IMR-90 (cell line): ENCODE results near the gene ARMH4. TPM values are rescaled to one million over a fixed set of nuclear protein-coding genes. Genes with fewer than 3 reads are reported as not detected.
"Not testable (repeated sequence)": the region's sequence is repeated elsewhere in the genome, so short reads cannot be mapped to it uniquely, and the experiment has no call there.

Experiments
- ATAC-seq: fragments of 200-7000 bp; cut with Tn5 transposase; 2 replicates; pipeline ENCODE4 v1.9.1; 2020; ENCODE audit warnings: low read depth, mild to moderate bottlenecking, moderate library complexity
- BruUV-seq: library from RNA; stranded (reverse); fragments of 400-500 nt; replicated peaks from 2 replicates; lab custom pipeline; 2021; lab: Mats Ljungman, UMichigan
- CTCF ChIA-PET: fragments of 300-600 bp; formaldehyde crosslinking; extraction: SDS; loops from one replicate; lab custom pipeline; 2021; ENCODE audit warnings: antibody characterized with exemption; lab: Yijun Ruan, JAX
- POLR2A ChIA-PET: fragments of 300-600 bp; sonication (Branson Sonifier 250); formaldehyde crosslinking; loops from one replicate; lab custom pipeline; 2022; ENCODE audit warnings: antibody characterized with exemption; ENCODE audit not compliant: unreplicated experiment; lab: Charles Lee
- DNase-seq: peaks from one replicate; pipeline ENCODE4 v3.0.0; 2013
- H2AFZ ChIP-seq: replicated peaks from 2 replicates; pipeline ENCODE3; 2013; ENCODE audit warnings: low read length, mild to moderate bottlenecking; ENCODE audit not compliant: poor library complexity
- H2AK5ac ChIP-seq: 2 replicates; pipeline ENCODE4 v1.6.1; 2013; ENCODE audit warnings: low read depth, low read length, inconsistent platforms
- H2AK9ac ChIP-seq: replicated peaks from 2 replicates; pipeline ENCODE3; 2013; ENCODE audit warnings: mild to moderate bottlenecking, low read depth, low read length, moderate library complexity; ENCODE audit not compliant: poor library complexity
- H2BK120ac ChIP-seq: 2 replicates; pipeline ENCODE4 v1.6.1; 2013; ENCODE audit warnings: low read depth, low read length, inconsistent platforms
- H2BK15ac ChIP-seq: 3 replicates; pipeline ENCODE4 v1.6.1; 2013; ENCODE audit warnings: low read depth, low read length, inconsistent platforms
- H2BK20ac ChIP-seq: 2 replicates; pipeline ENCODE4 v1.6.1; 2013; ENCODE audit warnings: low read depth, mild to moderate bottlenecking, inconsistent platforms, low read length, moderate library complexity
- H2BK5ac ChIP-seq: 2 replicates; pipeline ENCODE4 v1.6.1; 2013; ENCODE audit warnings: mild to moderate bottlenecking, low read depth, low read length, inconsistent platforms; ENCODE audit not compliant: poor library complexity, severe bottlenecking
- H3K14ac ChIP-seq: replicated peaks from 2 replicates; pipeline ENCODE4 v1.6.1; 2013; ENCODE audit warnings: low read depth, low read length, inconsistent platforms
- H3K18ac ChIP-seq: 2 replicates; pipeline ENCODE4 v1.6.1; 2013; ENCODE audit warnings: low read depth, low read length, control low read depth
- H3K23ac ChIP-seq: 2 replicates; pipeline ENCODE4 v1.6.1; 2013; ENCODE audit warnings: low read depth, low read length, inconsistent platforms
- H3K27ac ChIP-seq: 2 replicates; pipeline ENCODE4 v1.5.1; 2013; ENCODE audit warnings: mild to moderate bottlenecking, control low read depth, low read length; ENCODE audit not compliant: insufficient read depth
- H3K27me3 ChIP-seq: 2 replicates; pipeline ENCODE4 v1.6.1; 2013; ENCODE audit warnings: low read length; ENCODE audit not compliant: control insufficient read depth, insufficient read depth
- H3K36me3 ChIP-seq: 2 replicates; pipeline ENCODE4 v1.6.1; 2013; ENCODE audit warnings: low read length, mixed read lengths; ENCODE audit not compliant: control insufficient read depth, insufficient read depth
- H3K4ac ChIP-seq: 2 replicates; pipeline ENCODE4 v1.6.1; 2013; ENCODE audit warnings: low read depth, low read length, inconsistent platforms
- H3K4me1 ChIP-seq: 2 replicates; pipeline ENCODE4 v1.6.1; 2013; ENCODE audit warnings: low read length, mixed read lengths; ENCODE audit not compliant: control insufficient read depth, insufficient read depth
- H3K4me2 ChIP-seq: 2 replicates; pipeline ENCODE4 v1.6.1; 2013; ENCODE audit warnings: low read depth, mild to moderate bottlenecking, control low read depth, low read length, moderate library complexity
- H3K4me3 ChIP-seq: 2 replicates; pipeline ENCODE4 v1.5.1; 2013; ENCODE audit warnings: low read depth, mild to moderate bottlenecking, control low read depth, low read length, moderate library complexity; ENCODE audit not compliant: insufficient read depth
- H3K56ac ChIP-seq: 2 replicates; pipeline ENCODE4 v1.6.1; 2013; ENCODE audit warnings: low read length, inconsistent platforms; ENCODE audit not compliant: insufficient read depth; ENCODE audit errors: extremely low read depth
- H3K79me1 ChIP-seq, 2 experiments: 2 replicates each; pipeline ENCODE4 v1.6.1; 2013; ENCODE audit warnings: low read length in 2 of 2, inconsistent platforms in 1 of 2, low read depth in 1 of 2
- H3K9ac ChIP-seq: 2 replicates; pipeline ENCODE4 v1.6.1; 2013; ENCODE audit warnings: low read depth, low read length, control low read depth
- H3K9me1 ChIP-seq: 2 replicates; pipeline ENCODE4 v1.6.1; 2013; ENCODE audit warnings: low read length, inconsistent platforms; ENCODE audit not compliant: insufficient read depth
- H3K9me3 ChIP-seq: 2 replicates; pipeline ENCODE4 v1.6.1; 2013; ENCODE audit warnings: low read length; ENCODE audit not compliant: control insufficient read depth, insufficient read depth
- H4K20me1 ChIP-seq: 2 replicates; pipeline ENCODE4 v1.6.1; 2013; ENCODE audit warnings: low read length, inconsistent platforms; ENCODE audit not compliant: insufficient read depth
- H4K5ac ChIP-seq: 2 replicates; pipeline ENCODE4 v1.6.1; 2013; ENCODE audit warnings: mild to moderate bottlenecking, low read depth, low read length, control low read depth
- H4K8ac ChIP-seq, 2 experiments: 2 replicates each; pipeline ENCODE4 v1.6.1; 2013; ENCODE audit warnings: low read depth in 2 of 2, low read length in 2 of 2, control low read depth in 1 of 2, inconsistent platforms in 1 of 2
- H4K91ac ChIP-seq: 2 replicates; pipeline ENCODE4 v1.6.1; 2013; ENCODE audit warnings: low read depth, low read length, inconsistent platforms; ENCODE audit not compliant: insufficient read depth
- MAFK ChIP-seq: IDR thresholded peaks from 2 replicates; pipeline ENCODE4 v1.6.1; 2012; ENCODE audit warnings: low read depth, low read length, improper control_type of control experiment
- NFE2L2 ChIP-seq: fragments of 150-350 bp; IDR thresholded peaks from 2 replicates; pipeline ENCODE4 v1.6.1; 2016; ENCODE audit warnings: low read depth, mild to moderate bottlenecking, low read length
- SMC3 ChIP-seq: fragments of 150-350 bp; IDR thresholded peaks from 2 replicates; pipeline ENCODE4 v1.6.1; 2016; ENCODE audit warnings: low read depth, mild to moderate bottlenecking, antibody characterized with exemption, low read length, moderate library complexity
- WGBS, 2 experiments: methylation state at CpG; one replicate each; pipeline versions ENCODE4 v1.1.5 to v1.1.7; 2013; ENCODE audit warnings: missing lambda C conversion rate in 2 of 2; ENCODE audit not compliant: insufficient read length in 1 of 2; ENCODE audit errors: extremely low coverage in 2 of 2; 5-methylcytosine and 5-hydroxymethylcytosine counted together
- dilution Hi-C: fragments of 300-500 bp; cut with HindIII; formaldehyde crosslinking; loops from one replicate; pipeline ENCODE4 v1.14.3; 2018; ENCODE audit warnings: low sequenced_read_pairs; ENCODE audit not compliant: unreplicated experiment
- in situ Hi-C: fragments of 300-500 bp; cut with MboI; formaldehyde crosslinking; loops from 3 replicates; pipeline ENCODE4 v1.14.3; 2019; ENCODE audit warnings: low sequenced_read_pairs, inconsistent platforms, mixed read lengths
- intact Hi-C: fragments of 100-400 bp; cut with micrococcal nuclease; formaldehyde crosslinking; loops from 2 replicates; pipeline ENCODE4 v1.10.0; 2022
- polyA plus RNA-seq, 3 experiments: library from polyadenylated mRNA; depleted of rRNA; stranded (reverse); fragments of >200 nt; gene quantifications; 2 replicates each; pipeline ENCODE4 v1.2.3, GENCODE V29; 2012; ENCODE audit warnings: low replicate concordance in 1 of 3
- total RNA-seq: library from RNA; depleted of rRNA; stranded (reverse); fragments of >200 nt; gene quantifications from 2 replicates; pipeline ENCODE4 v1.2.3, GENCODE V29; 2012

Gene ARMH4
- total and polyA plus RNA-seq, 2 of the 4 experiments (the other 2 are of a cell fraction), result 4.6 to 5.6 TPM

- H4K8ac ChIP-seq, result no peak overlapping the region
- no peak overlapping the region for H3K27ac ChIP-seq
- H3K14ac ChIP-seq, result no peak overlapping the region
- ATAC-seq, result no peak
- 0 out of 2 replicates have a peak, but pooled peaks cover 2% of the 10 kb centered on the region for H3K9me1 ChIP-seq
- no peaks in the 10 kb centered on the region for H3K27me3 ChIP-seq
- no peaks in the 10 kb centered on the region for H3K36me3 ChIP-seq
- H2BK5ac ChIP-seq, result no peak overlapping the region
- H3K9me3 ChIP-seq, result peaks cover 3% of the 10 kb centered on the region
- no peak overlapping the region for H3K4ac ChIP-seq
- in situ Hi-C loops (no loop called here), dilution Hi-C loops (no loop called here), intact Hi-C loops (no loop called here)
- POLR2A ChIA-PET, result no interaction called here
- H3K4me2 ChIP-seq, result no peak overlapping the region
- no peak overlapping the region for H2BK15ac ChIP-seq
- no peak overlapping the region for H2BK120ac ChIP-seq
- no peak overlapping the region for H3K4me3 ChIP-seq
- H4K5ac ChIP-seq, result no peak overlapping the region
- H2BK20ac ChIP-seq, result no peak overlapping the region
- H4K91ac ChIP-seq, result no peak overlapping the region
- H3K79me1 ChIP-seq, result no peaks in the 10 kb centered on the region
- no peak overlapping the region for H3K18ac ChIP-seq
- no peak overlapping the region for H3K9ac ChIP-seq
- no peak overlapping the region for H2AFZ ChIP-seq
- DNase-seq, result no peak
- 60% methylated on average over 1 of the region's 2 CpGs; no CpG with 5 or more reads in 1 of the 2 experiments for WGBS, 2 experiments
- H3K56ac ChIP-seq, result no peak overlapping the region
- H2AK9ac ChIP-seq, result no peak overlapping the region
- BruUV-seq, result no TSS peak
- peaks cover 4% of the 10 kb centered on the region; the same call in 1 of the 2 replicates for H3K4me1 ChIP-seq
- TF ChIP-seq MAFK (0 out of 2 replicates have a peak, but pooled peaks have one; percentile 11), NFE2L2 (no peak), SMC3 (no peak)
- no peak overlapping the region for H2AK5ac ChIP-seq
- CTCF ChIA-PET, result no interaction called here
- no peak overlapping the region for H3K23ac ChIP-seq
- no peaks in the 10 kb centered on the region for H4K20me1 ChIP-seq
Observed at GRCh38 chr14:58128416-58128815, 23.6 kb downstream of the ARMH4 start.

- WGBS, 2 experiments, result no CpG with 5 or more reads among the region's 6 CpGs
- H4K5ac ChIP-seq, H3K18ac ChIP-seq, H3K9me3 ChIP-seq, H4K8ac ChIP-seq, H3K79me1 ChIP-seq, ATAC-seq, H3K14ac ChIP-seq, H4K20me1 ChIP-seq, H2BK20ac ChIP-seq, H3K9me1 ChIP-seq, H2BK120ac ChIP-seq, intact Hi-C loops, H3K56ac ChIP-seq, H3K4me1 ChIP-seq, H2BK5ac ChIP-seq, H3K4ac ChIP-seq, H2AK5ac ChIP-seq, dilution Hi-C loops, CTCF ChIA-PET, H2AFZ ChIP-seq, H3K23ac ChIP-seq, H3K36me3 ChIP-seq, POLR2A ChIA-PET, H2BK15ac ChIP-seq, H3K27ac ChIP-seq, H4K91ac ChIP-seq, H3K27me3 ChIP-seq, BruUV-seq, H3K4me3 ChIP-seq, H3K9ac ChIP-seq, DNase-seq, H3K4me2 ChIP-seq, H2AK9ac ChIP-seq: not testable (repeated sequence)
- in situ Hi-C loops, result loop anchor here (25.0 kb wide), 1 partner anchor 265 kb away; the partner anchor contains the start of gene TOMM20L
Observed at GRCh38 chr14:58122546-58122945, 29.5 kb downstream of the ARMH4 start.
